Fibroblast of lung (primary cell): ENCODE measurements around the gene SLC39A7. TPM values are rescaled to one million over a fixed set of nuclear protein-coding genes. Genes with fewer than 3 reads are reported as not detected.

Source experiments
- DNase-seq, 2 donors: peaks; one replicate each; pipeline versions ENCODE4 v3.0.0 to v3.0.0-alpha.2; 2010; ENCODE audit warnings: low read depth in 2 of 2
- H2AFZ ChIP-seq: 2 replicates; pipeline ENCODE4 v1.5.1; 2012; ENCODE audit warnings: low read length, control low read depth, inconsistent platforms
- H3K27ac ChIP-seq: 2 replicates; pipeline ENCODE4 v1.5.1; 2011; ENCODE audit warnings: low read length, control low read depth; ENCODE audit not compliant: insufficient read depth
- H3K27me3 ChIP-seq: 2 replicates; pipeline ENCODE4 v1.5.1; 2011; ENCODE audit warnings: mild to moderate bottlenecking, low read length; ENCODE audit not compliant: control insufficient read depth, insufficient read depth
- H3K36me3 ChIP-seq: 2 replicates; pipeline ENCODE4 v1.5.1; 2011; ENCODE audit warnings: low read length; ENCODE audit not compliant: control insufficient read depth, insufficient read depth
- H3K4me1 ChIP-seq: 2 replicates; pipeline ENCODE4 v1.5.1; 2011; ENCODE audit warnings: low read length; ENCODE audit not compliant: control insufficient read depth, insufficient read depth; ENCODE audit errors: extremely low read depth
- H3K4me2 ChIP-seq: 2 replicates; pipeline ENCODE4 v1.5.1; 2011; ENCODE audit warnings: low read length, control low read depth; ENCODE audit not compliant: insufficient read depth; ENCODE audit errors: extremely low read depth
- H3K4me3 ChIP-seq, 4 experiments: fragments of 200-600 bp in 1 of 4; sonication (generic) in 1 of 4; replicated peaks in 1 of 4; 2 replicates each; pipeline ENCODE4 v1.5.1; 2011 to 2016; ENCODE audit warnings: low read length in 4 of 4, low read depth in 3 of 4, mild to moderate bottlenecking in 3 of 4, control low read depth in 2 of 4, inconsistent platforms in 1 of 4, mixed read lengths in 1 of 4; ENCODE audit not compliant: insufficient read depth in 1 of 4; ENCODE audit errors: control extremely low read depth in 1 of 4
- H3K79me2 ChIP-seq: 2 replicates; pipeline ENCODE4 v1.5.1; 2012; ENCODE audit warnings: mild to moderate bottlenecking, low read length, inconsistent platforms; ENCODE audit not compliant: control insufficient read depth, insufficient read depth
- H3K9ac ChIP-seq: 2 replicates; pipeline ENCODE4 v1.5.1; 2011; ENCODE audit warnings: mild to moderate bottlenecking, low read length, control low read depth; ENCODE audit not compliant: insufficient read depth
- H3K9me3 ChIP-seq: 2 replicates; pipeline ENCODE4 v1.5.1; 2012; ENCODE audit warnings: low read depth, low read length; ENCODE audit not compliant: control insufficient read depth, insufficient read depth
- H4K20me1 ChIP-seq: 2 replicates; pipeline ENCODE4 v1.5.1; 2011; ENCODE audit warnings: low read length; ENCODE audit not compliant: control insufficient read depth, insufficient read depth; ENCODE audit errors: extremely low read depth
- CTCF ChIP-seq, 2 donors: IDR thresholded peaks in 1 of 2; conservative IDR thresholded peaks in 1 of 2; 1 replicate in 1 of 2; 2 replicates in 1 of 2; pipeline ENCODE4 v1.5.1; 2011 to 2012; ENCODE audit warnings: low read length in 2 of 2, control low read depth in 1 of 2, inconsistent platforms in 1 of 2, low read depth in 1 of 2, mild to moderate bottlenecking in 1 of 2
- EZH2 ChIP-seq: IDR thresholded peaks from 2 replicates; pipeline ENCODE4 v1.5.1; 2012; ENCODE audit warnings: low read length, control low read depth, mild to moderate bottlenecking; ENCODE audit errors: missing control alignments
- polyA plus RNA-seq, 2 donors: library from polyadenylated mRNA; depleted of rRNA in 1 of 2; stranded (reverse) in 1 of 2; unstranded in 1 of 2; fragments of >200 nt; gene quantifications; 2 replicates each; pipeline ENCODE4 v1.2.1, GENCODE V29; 2011 to 2012; ENCODE audit warnings: missing spikeins in 1 of 2
- total RNA-seq: library from RNA; depleted of rRNA; stranded (reverse); fragments of >200 nt; gene quantifications from 2 replicates; pipeline ENCODE4 v1.2.1, GENCODE V29; 2014

The SLC39A7 gene
- total and polyA plus RNA-seq, 2 donors (not counting 1 experiment from before 2014, with no cell fraction given) = 112 to 160 TPM

- H3K9ac ChIP-seq = peak overlapping the region; percentile 81
- no peaks in the 10 kb centered on the region for H3K27me3 ChIP-seq
- H3K79me2 ChIP-seq = no peaks in the 10 kb centered on the region
- peak overlapping the region; percentile 94 for H3K27ac ChIP-seq
- H3K4me1 ChIP-seq = peaks cover 16% of the 10 kb centered on the region
- no peaks in the 10 kb centered on the region for H4K20me1 ChIP-seq
- H2AFZ ChIP-seq = peak overlapping the region; percentile 80
- peak overlapping the region; percentile 100 for H3K4me2 ChIP-seq
- H3K4me3 ChIP-seq = peak overlapping the region; percentile 42 to 68 (median 57)
- no peak for TF ChIP-seq EZH2
- TF ChIP-seq CTCF (conservative IDR thresholded peaks at IDR 0.05 in 1 of 2, IDR thresholded peaks at IDR 0.05 in 1 of 2; ENCODE audit: low read depth in 1 of 2, low read length in 2 of 2) = no peak
- no peaks in the 10 kb centered on the region for H3K9me3 ChIP-seq
- DNase-seq = peak in 1 of 2 donors; percentile 48
- H3K36me3 ChIP-seq = no peaks in the 10 kb centered on the region
Observed at GRCh38 chr6:33248643-33248931, 47.9 kb downstream of the SLC39A7 start.

DNA sequence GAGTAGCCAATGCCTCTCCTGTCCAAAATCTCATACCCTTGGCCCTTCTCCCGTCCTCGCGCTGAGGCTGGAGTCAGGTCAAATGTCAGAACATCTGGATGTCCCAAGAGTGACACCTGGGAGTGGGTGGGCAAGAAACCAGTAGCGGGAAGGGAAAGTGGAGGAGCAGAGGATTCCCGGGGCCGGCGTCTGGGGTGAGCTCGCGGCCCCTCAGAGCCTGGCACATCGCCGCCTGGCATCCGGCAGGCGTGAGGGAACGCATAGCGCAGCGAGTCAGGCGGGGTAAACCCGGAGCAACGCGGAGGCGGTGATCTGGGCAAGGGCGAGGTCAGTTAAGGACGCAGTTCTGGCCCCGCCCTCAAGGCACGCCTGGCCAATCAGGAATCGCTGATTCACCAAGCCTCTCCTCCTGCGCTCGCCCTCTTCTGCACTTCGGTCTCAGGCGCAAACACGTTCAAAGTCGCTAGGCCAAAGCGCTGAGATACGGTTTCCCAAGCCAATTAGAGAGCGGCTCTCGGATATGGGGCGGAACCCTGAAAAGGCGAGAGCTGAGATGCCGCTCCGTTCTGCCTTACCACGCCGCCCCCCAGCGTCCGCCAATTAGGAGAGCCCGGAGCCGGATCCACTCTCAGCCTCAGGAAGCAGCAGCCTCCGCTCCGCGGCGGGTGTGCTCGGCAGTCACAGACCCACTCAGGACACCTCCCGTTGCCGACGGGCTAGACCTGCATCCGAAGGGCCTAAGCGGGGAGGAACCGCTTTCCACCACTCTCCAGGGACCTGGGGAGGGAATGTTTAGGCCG lies 48.5 kb downstream of the SLC39A7 start:
- Histone ChIP-seq H3K4me1 (peaks cover 16% of the 10 kb centered on the region), H3K9ac (peak overlapping the region; percentile 81), H2AFZ (peak overlapping the region; percentile 80), H4K20me1 (no peaks in the 10 kb centered on the region), H3K4me3 (peak overlapping the region; percentile 42 to 86 (median 58)), H3K79me2 (no peaks in the 10 kb centered on the region), H3K27ac (peak overlapping the region; percentile 94), H3K9me3 (no peaks in the 10 kb centered on the region), H3K36me3 (no peaks in the 10 kb centered on the region), H3K27me3 (no peaks in the 10 kb centered on the region), H3K4me2 (peak overlapping the region; percentile 100)
- DNase-seq = peak; percentile 99
- TF ChIP-seq EZH2 (no peak), CTCF (conservative IDR thresholded peaks at IDR 0.05 in 1 of 2, IDR thresholded peaks at IDR 0.05 in 1 of 2; ENCODE audit: low read depth in 1 of 2, low read length in 2 of 2) (no peak)

DNA sequence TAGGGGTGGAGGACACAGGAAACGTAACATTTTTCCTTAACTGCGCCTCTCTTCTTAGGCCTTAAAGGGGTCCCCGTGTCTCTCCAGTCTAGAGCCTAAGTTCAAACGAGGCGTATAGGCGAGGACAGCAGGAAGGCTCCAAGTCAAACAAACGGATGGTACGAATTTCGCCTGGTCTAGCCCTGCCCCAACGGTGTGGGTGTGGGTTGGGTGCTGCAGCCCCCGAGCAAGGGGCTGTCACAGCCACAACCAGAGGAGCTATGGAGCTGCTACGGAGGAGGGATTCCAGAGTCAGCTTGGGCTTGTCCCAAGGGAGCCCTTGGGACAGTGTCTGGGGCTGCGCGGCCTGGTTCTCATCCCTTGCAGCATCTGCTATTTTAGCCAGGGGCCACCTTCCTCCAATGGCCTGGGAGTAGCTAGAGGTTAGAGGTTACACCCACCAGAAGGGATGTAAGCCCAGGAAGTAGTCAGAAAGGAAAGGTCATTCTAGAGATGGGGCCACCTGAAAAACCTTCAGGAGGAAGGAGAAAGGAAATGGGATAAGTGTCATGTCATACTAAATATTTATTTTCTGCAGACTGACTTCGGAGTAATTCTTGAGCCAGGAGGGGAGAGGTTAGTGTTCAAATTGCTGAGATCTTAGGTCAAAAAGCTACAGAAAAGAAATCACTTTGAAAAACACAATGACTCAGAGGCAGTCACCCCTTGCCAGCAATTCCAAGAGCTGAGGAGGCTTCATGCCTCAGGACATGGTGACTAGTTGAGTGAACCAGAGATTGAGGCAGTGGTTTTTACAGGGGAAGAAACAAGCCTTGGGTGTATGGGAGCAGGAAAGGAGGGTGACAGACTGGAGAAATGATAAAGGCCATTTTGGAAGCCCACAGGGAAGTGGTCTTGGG lies 49.3 kb downstream of the SLC39A7 start:
- no peaks in the 10 kb centered on the region for H3K27me3 ChIP-seq
- TF ChIP-seq CTCF (conservative IDR thresholded peaks at IDR 0.05 in 1 of 2, IDR thresholded peaks at IDR 0.05 in 1 of 2; ENCODE audit: low read depth in 1 of 2, low read length in 2 of 2) (no peak), EZH2 (no peak)
- peak overlapping the region; percentile 95 for H3K4me2 ChIP-seq
- H2AFZ ChIP-seq = peak overlapping the region; percentile 9
- H3K9ac ChIP-seq = peak overlapping the region; percentile 54
- DNase-seq = peak; percentile 72 to 84
- H3K4me1 ChIP-seq = peaks cover 16% of the 10 kb centered on the region
- peak overlapping the region; percentile 17 to 86 (median 55) for H3K4me3 ChIP-seq
- H3K79me2 ChIP-seq = no peaks in the 10 kb centered on the region
- peak overlapping the region; percentile 94 for H3K27ac ChIP-seq
- H4K20me1 ChIP-seq = no peaks in the 10 kb centered on the region
- no peaks in the 10 kb centered on the region for H3K9me3 ChIP-seq
- H3K36me3 ChIP-seq = no peaks in the 10 kb centered on the region
